MCF 10A (cell line): ENCODE results near the gene PAQR8. TPM values are rescaled to one million over a fixed set of nuclear protein-coding genes. Genes with fewer than 3 reads are reported as not detected.
A peak's percentile ranks its signal among the peaks of the same experiment; 100 is the strongest.
"Not testable (repeated sequence)": the region's sequence is repeated elsewhere in the genome, so short reads cannot be mapped to it uniquely, and the experiment has no call there.

ENCODE experiments used
- BruUV-seq: library from RNA; stranded (reverse); fragments of 400-500 nt; replicated peaks from 2 replicates; lab custom pipeline; 2021; lab: Mats Ljungman, UMichigan
- CTCF ChIA-PET: fragments of 300-600 bp; sonication (Branson Sonifier 250); formaldehyde crosslinking; extraction: SDS; loops from one replicate; lab custom pipeline; 2021; ENCODE audit warnings: antibody characterized with exemption, inconsistent platforms; lab: Yijun Ruan, JAX
- POLR2A ChIA-PET: fragments of 300-600, 350-650 bp; sonication (Branson Sonifier 250); formaldehyde crosslinking; extraction: SDS; loops from one replicate; lab custom pipeline; 2020; ENCODE audit warnings: antibody characterized with exemption, inconsistent platforms; lab: Yijun Ruan, JAX
- DNase-seq: peaks from one replicate; pipeline ENCODE4 v3.0.0-alpha.2; 2018; ENCODE audit not compliant: unreplicated experiment
- H3K27ac Mint-ChIP-seq: one replicate; pipeline ENCODE4 v1.8.0; 2022; ENCODE audit warnings: mild to moderate bottlenecking, low read depth, mixed read lengths; ENCODE audit not compliant: unreplicated experiment
- H3K27me3 Mint-ChIP-seq: one replicate; pipeline ENCODE4 v1.8.0; 2022; ENCODE audit warnings: mixed read lengths; ENCODE audit not compliant: insufficient read depth, unreplicated experiment
- H3K36me3 Mint-ChIP-seq: one replicate; pipeline ENCODE4 v1.8.0; 2022; ENCODE audit warnings: mild to moderate bottlenecking, moderate library complexity, mixed read lengths; ENCODE audit not compliant: insufficient read depth, unreplicated experiment
- H3K4me1 Mint-ChIP-seq: one replicate; pipeline ENCODE4 v1.8.0; 2022; ENCODE audit warnings: mixed read lengths; ENCODE audit not compliant: insufficient read depth, unreplicated experiment
- H3K4me3 Mint-ChIP-seq: one replicate; pipeline ENCODE4 v1.8.0; 2022; ENCODE audit warnings: mild to moderate bottlenecking, moderate library complexity, mixed read lengths; ENCODE audit not compliant: unreplicated experiment
- H3K9me3 Mint-ChIP-seq: one replicate; pipeline ENCODE4 v1.8.0; 2022; ENCODE audit warnings: mixed read lengths; ENCODE audit not compliant: unreplicated experiment
- intact Hi-C: fragments of 100-400 bp; cut with micrococcal nuclease; formaldehyde crosslinking; loops from 2 replicates; pipeline ENCODE4 v1.14.1; 2022
- total RNA-seq: library from RNA; stranded (reverse); gene quantifications from 2 replicates; pipeline ENCODE4 v1.2.3, GENCODE V29; 2022
- TF ChIP-seq, protein P1 (sequence below): fragments of 200-600 bp; IDR thresholded peaks from one replicate; pipeline ENCODE4 v1.8.0; 2022; ENCODE audit warnings: antibody characterized with exemption, mild to moderate bottlenecking; ENCODE audit not compliant: unreplicated experiment

The PAQR8 gene
- total RNA-seq, 1 experiment from 2014 or later: 1.9 TPM

DNA sequence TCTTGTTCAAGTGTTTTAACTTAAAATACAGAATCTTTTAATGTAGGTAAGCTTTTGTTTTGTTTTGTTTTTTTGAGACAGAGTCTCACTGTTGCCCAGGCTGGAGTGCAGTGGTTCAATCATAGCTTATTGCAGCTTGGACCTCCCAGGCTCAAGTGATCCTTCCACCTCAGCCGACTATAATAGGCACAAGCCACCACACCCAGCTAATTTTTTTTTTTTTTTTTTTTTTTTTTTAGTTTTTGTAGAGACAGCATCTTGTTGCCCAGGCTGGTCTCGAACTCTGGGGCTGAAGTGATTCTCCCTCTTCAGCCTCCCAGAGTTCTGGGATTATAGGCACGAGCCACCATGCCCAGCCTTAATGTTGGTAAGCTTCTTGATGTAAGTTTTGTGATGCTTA is 61.5 kb downstream of the PAQR8 start:
- Mint-ChIP-seq H3K27ac (no peak overlapping the region), H3K4me1 (peaks cover 18% of the 10 kb centered on the region), H3K36me3 (no peaks in the 10 kb centered on the region), H3K4me3 (no peak overlapping the region), H3K9me3 (no peaks in the 10 kb centered on the region), H3K27me3 (no peaks in the 10 kb centered on the region)
- TF ChIP-seq, protein P1, sequence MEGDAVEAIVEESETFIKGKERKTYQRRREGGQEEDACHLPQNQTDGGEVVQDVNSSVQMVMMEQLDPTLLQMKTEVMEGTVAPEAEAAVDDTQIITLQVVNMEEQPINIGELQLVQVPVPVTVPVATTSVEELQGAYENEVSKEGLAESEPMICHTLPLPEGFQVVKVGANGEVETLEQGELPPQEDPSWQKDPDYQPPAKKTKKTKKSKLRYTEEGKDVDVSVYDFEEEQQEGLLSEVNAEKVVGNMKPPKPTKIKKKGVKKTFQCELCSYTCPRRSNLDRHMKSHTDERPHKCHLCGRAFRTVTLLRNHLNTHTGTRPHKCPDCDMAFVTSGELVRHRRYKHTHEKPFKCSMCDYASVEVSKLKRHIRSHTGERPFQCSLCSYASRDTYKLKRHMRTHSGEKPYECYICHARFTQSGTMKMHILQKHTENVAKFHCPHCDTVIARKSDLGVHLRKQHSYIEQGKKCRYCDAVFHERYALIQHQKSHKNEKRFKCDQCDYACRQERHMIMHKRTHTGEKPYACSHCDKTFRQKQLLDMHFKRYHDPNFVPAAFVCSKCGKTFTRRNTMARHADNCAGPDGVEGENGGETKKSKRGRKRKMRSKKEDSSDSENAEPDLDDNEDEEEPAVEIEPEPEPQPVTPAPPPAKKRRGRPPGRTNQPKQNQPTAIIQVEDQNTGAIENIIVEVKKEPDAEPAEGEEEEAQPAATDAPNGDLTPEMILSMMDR: no peak
- CTCF ChIA-PET: interaction anchor here (0.8 to 1.7 kb wide), 6 partner anchors 8 to 184 kb away, joined by 3 to 7 read pairs (median 4); no protein-coding TSS in a partner anchor
- BruUV-seq: no TSS peak
- DNase-seq: no peak
- intact Hi-C loops: loop anchor here (5.0 kb wide), 1 partner anchor 99 kb away; no protein-coding TSS in a partner anchor
- POLR2A ChIA-PET: interaction anchor here (0.7 to 3.1 kb wide), 10 partner anchors 10 to 572 kb away, joined by 3 to 20 read pairs (median 4); partner anchors contain the start of gene GSTA4

DNA sequence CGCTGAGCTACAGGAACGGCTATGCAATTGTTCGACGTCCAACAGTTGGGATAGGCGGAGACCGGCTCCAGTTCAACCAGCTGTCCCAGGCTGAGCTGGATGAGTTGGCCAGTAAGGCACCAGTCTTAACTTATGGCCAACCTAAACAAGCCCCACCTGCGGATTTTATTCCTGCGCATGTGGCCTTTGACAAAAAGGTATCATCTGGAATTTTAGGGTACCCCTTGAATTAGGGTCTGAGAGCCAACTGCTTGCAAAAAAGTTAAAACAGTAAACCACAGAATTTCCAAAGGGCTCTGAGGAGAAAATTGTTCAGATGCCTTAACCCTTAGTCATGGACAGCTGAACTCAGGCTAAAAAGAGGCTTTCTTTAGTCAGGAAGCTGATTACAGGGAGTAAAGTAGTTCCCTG is 62.0 kb downstream of the PAQR8 start:
- CTCF ChIA-PET: interaction anchor here (0.8 to 1.7 kb wide), 7 partner anchors 9 to 239 kb away, joined by 3 to 7 read pairs (median 4); no protein-coding TSS in a partner anchor
- peaks cover 18% of the 10 kb centered on the region for H3K4me1 Mint-ChIP-seq
- H3K9me3 Mint-ChIP-seq: no peaks in the 10 kb centered on the region
- POLR2A ChIA-PET: interaction anchor here (0.5 to 3.1 kb wide), 11 partner anchors 8 to 571 kb away, joined by 3 to 20 read pairs (median 4); partner anchors contain the start of gene GSTA4
- TF ChIP-seq, protein P1: no peak
- peaks cover 4% of the 10 kb centered on the region for H3K36me3 Mint-ChIP-seq
- no peak overlapping the region for H3K4me3 Mint-ChIP-seq
- intact Hi-C loops: loop anchor here (1.0 to 5.0 kb wide), 2 partner anchors 80 to 98 kb away; no protein-coding TSS in a partner anchor
- peak; percentile 71 for DNase-seq
- no TSS peak for BruUV-seq
- H3K27me3 Mint-ChIP-seq: no peaks in the 10 kb centered on the region
- H3K27ac Mint-ChIP-seq: no peak overlapping the region

DNA sequence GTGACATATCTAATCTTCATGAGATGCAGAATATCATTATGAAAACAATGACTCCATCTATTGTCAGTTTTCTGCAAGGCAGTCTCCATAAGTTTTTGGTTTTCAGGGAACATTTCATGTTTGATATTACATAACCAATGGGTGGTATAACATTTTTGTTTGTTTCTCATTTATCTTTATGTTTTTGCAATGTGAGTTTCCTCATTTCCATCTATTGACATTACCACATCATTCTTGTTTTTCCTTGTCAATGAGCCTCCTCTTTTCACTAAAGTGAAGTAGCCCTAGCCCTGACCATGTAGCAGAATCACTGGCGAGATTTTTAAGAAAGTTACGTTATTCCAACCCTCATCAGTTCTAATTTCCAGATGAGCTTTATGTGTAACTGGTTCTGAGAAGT is 62.6 kb downstream of the PAQR8 start:
- POLR2A ChIA-PET: interaction anchor here (0.9 to 3.1 kb wide), 7 partner anchors 8 to 166 kb away, joined by 3 to 20 read pairs (median 4); no protein-coding TSS in a partner anchor
- CTCF ChIA-PET: interaction anchor here (0.6 to 1.7 kb wide), 7 partner anchors 17 to 240 kb away, joined by 3 to 7 read pairs (median 3); no protein-coding TSS in a partner anchor
- peaks cover 13% of the 10 kb centered on the region for H3K4me1 Mint-ChIP-seq
- DNase-seq: no peak
- no peaks in the 10 kb centered on the region for H3K9me3 Mint-ChIP-seq
- H3K27ac Mint-ChIP-seq: no peak overlapping the region
- no peaks in the 10 kb centered on the region for H3K27me3 Mint-ChIP-seq
- no TSS peak for BruUV-seq
- intact Hi-C loops: loop anchor here (1.0 to 5.0 kb wide), 2 partner anchors 80 to 98 kb away; no protein-coding TSS in a partner anchor
- peaks cover 10% of the 10 kb centered on the region for H3K36me3 Mint-ChIP-seq
- no peak overlapping the region for H3K4me3 Mint-ChIP-seq
- TF ChIP-seq, protein P1: no peak

DNA sequence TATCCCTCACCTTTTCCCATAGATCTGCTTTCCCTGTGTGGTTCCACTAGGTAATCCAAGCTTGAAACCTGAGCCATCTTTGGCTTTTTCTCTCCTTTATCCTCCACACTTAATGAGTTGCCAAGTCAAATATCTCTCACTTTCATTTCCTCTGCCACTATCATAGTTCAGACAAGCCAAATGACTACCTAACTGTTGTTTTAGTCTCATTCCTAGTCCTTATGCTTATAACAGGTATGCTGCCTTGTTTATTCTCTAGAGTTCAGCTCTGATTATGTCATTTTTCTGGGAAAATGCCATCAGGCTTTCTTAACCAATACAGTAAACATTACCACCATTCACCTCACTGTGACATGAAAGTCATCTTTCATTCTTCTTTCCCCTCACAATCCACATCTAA is 64.7 kb downstream of the PAQR8 start:
- no peak for DNase-seq
- Mint-ChIP-seq H3K27ac (no peak overlapping the region), H3K36me3 (peaks cover 28% of the 10 kb centered on the region), H3K4me3 (no peak overlapping the region), H3K27me3 (no peaks in the 10 kb centered on the region), H3K9me3 (no peaks in the 10 kb centered on the region), H3K4me1 (peaks cover 11% of the 10 kb centered on the region)
- BruUV-seq: no TSS peak
- TF ChIP-seq, protein P1: no peak
- POLR2A ChIA-PET: no interaction called here
- intact Hi-C loops: no loop called here
- CTCF ChIA-PET: no interaction called here

DNA sequence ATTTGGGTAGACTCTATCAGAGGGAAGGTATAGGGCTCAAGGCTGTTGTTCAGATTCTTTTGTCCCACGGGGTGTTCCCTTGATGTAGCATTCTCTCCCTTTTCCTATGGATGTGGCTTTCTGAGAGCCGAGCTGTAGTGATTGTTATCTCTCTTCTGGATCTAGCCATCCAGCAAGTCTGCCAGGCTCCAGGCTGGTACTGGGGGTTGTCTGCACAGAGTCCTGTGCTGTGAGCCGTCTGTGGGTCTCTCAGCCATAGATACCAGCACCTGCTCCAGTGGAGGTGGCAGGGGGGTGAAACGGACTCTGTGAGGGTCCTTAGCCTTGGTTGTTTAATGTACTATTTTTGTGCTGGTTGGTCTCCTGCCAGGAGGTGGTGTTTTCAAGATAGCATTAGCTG is 71.3 kb downstream of the PAQR8 start:
- intact Hi-C loops, H3K9me3 Mint-ChIP-seq, H3K27ac Mint-ChIP-seq, DNase-seq, H3K27me3 Mint-ChIP-seq, BruUV-seq, H3K4me3 Mint-ChIP-seq, H3K4me1 Mint-ChIP-seq: not testable (repeated sequence)
- peaks cover 36% of the 10 kb centered on the region for H3K36me3 Mint-ChIP-seq
- ChIA-PET CTCF (interaction anchor here (0.6 kb wide), 1 partner anchor 36 kb away, joined by 3 read pairs; no protein-coding TSS in a partner anchor), POLR2A (interaction anchor here (1.5 kb wide), 1 partner anchor 9 kb away, joined by 6 read pairs; no protein-coding TSS in a partner anchor)
